Measurements from ENCODE around the gene HNRNPA1. TPM values are rescaled to one million over a fixed set of nuclear protein-coding genes. Genes with fewer than 3 reads are reported as not detected.

Gene HNRNPA1
- total and polyA plus RNA-seq, 7 donors: 318 to 1,311 (median 594) TPM

DNA sequence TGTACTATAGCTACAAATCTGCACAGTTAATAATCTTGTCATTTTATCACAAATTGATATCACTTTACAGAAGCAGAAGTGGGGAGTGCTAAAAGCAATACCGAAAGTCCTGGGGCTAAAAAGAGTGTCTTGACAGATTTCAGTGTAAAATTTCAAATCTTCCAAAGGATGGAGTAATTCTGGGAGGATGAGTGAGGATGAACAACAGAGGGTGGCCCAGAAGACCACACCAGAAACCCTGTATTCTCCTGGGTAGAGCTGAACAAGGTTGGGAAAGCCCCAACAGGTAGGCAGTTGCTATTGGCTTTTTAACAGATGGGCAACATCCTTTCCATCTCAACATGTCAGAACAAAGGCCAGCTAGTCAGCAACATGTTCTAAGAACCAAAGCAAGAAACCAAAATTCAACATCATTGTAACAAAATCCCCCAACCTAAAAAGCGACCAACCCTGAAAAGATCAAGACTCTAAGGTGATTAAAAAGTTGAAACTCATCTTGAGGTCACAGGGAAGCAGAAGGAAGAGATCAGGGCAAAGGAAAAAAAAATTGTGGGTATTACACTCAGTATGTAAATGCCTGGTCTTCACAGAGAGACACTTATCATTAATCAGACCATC lies 39.4 kb upstream of the HNRNPA1 start:
- H3K4me3 ChIP-seq: no peak overlapping the region
- H3K36me3 ChIP-seq: peaks cover 0 to 64% (median 21%) of the 10 kb centered on the region in 4 donors
- WGBS, 2 donors: 87 to 92% methylated on average over 2 of the region's 2 CpGs
- intact Hi-C loops (cut with DNase I): no loop called here
- H3K4me1 ChIP-seq: no peaks in the 10 kb centered on the region
- H3K9me3 ChIP-seq: no peaks in the 10 kb centered on the region
- no peaks in the 10 kb centered on the region for H3K27me3 ChIP-seq
- TF ChIP-seq POLR2AphosphoS5 (IDR thresholded peaks at IDR 0.05) (no peak), CTCF (IDR thresholded peaks at IDR 0.05) (no peak), POLR2A (IDR thresholded peaks at IDR 0.05) (no peak), EP300 (IDR thresholded peaks at IDR 0.05) (no peak)
- DNase-seq: no peak
- no peak overlapping the region for H3K27ac ChIP-seq

DNA sequence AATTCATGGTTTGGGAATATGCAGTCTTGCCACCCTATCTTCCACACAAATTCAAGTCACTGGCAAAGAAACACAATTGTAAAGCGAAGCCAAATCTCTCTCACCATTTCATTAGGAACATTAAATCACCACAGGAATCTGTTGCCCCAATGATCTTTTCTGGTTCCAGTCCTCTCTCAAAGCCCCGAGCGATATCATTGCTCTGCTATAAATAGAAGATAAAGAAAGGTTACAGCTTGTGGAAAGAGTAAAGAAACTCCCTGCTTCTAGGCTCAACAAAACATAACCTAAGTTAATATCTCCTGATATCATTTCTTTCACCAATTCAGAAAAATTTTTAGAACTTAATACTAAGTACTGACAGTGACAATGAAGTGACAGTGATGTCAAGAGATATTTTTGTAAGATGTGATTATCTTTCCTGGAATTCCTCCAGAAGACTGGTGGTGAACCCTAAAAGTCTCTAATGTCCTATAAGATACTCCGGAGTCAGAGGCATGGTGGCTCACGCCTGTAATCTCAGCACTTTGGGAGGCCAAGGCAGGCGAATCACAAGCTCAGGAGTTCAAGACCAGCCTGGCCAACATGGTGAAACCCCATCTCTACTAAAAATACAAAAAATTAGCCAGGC lies 34.4 kb upstream of the HNRNPA1 start:
- WGBS, 2 donors: 95 to 96% methylated on average over 6 of the region's 6 CpGs
- H3K36me3 ChIP-seq: peaks cover 4 to 67% (median 16%) of the 10 kb centered on the region in 4 donors
- intact Hi-C loops (cut with DNase I): no loop called here
- DNase-seq: no peak
- no peaks in the 10 kb centered on the region for H3K27me3 ChIP-seq
- no peaks in the 10 kb centered on the region for H3K9me3 ChIP-seq
- no peak for TF ChIP-seq EP300 (IDR thresholded peaks at IDR 0.05)
- TF ChIP-seq POLR2A (IDR thresholded peaks at IDR 0.05): no peak
- TF ChIP-seq POLR2AphosphoS5 (IDR thresholded peaks at IDR 0.05): no peak
- no peak for TF ChIP-seq CTCF (IDR thresholded peaks at IDR 0.05)
- no peak overlapping the region for H3K27ac ChIP-seq
- H3K4me3 ChIP-seq: no peak overlapping the region
- peaks cover 0 to 16% (median 4%) of the 10 kb centered on the region in 4 donors for H3K4me1 ChIP-seq

GRCh38 chr12:54249489-54249888 lies 31.0 kb upstream of the HNRNPA1 start:
- intact Hi-C loops (cut with DNase I): no loop called here

GRCh38 chr12:54251667-54252284 lies 28.8 kb upstream of the HNRNPA1 start:
- intact Hi-C loops (cut with DNase I): loop anchor here (2.0 kb wide), 1 partner anchor 109 kb away; no protein-coding TSS in a partner anchor
- peak; percentile 11 to 52 (median 41) for TF ChIP-seq CTCF (IDR thresholded peaks at IDR 0.05)
- TF ChIP-seq POLR2A (IDR thresholded peaks at IDR 0.05): no peak
- no peak for DNase-seq
- no peaks in the 10 kb centered on the region for H3K9me3 ChIP-seq
- no peak overlapping the region for H3K27ac ChIP-seq
- H3K36me3 ChIP-seq: peaks cover 4 to 45% (median 8%) of the 10 kb centered on the region in 4 donors
- WGBS, 2 donors: 95 to 97% methylated on average over 1 of the region's 1 CpG
- H3K4me1 ChIP-seq: peaks cover 0 to 16% (median 4%) of the 10 kb centered on the region in 4 donors
- no peaks in the 10 kb centered on the region for H3K27me3 ChIP-seq
- no peak overlapping the region for H3K4me3 ChIP-seq

More at GRCh38 chr12:54249489-54249888, 31.0 kb upstream of the HNRNPA1 start:
- no peak for DNase-seq
- peaks cover 0 to 16% (median 4%) of the 10 kb centered on the region in 4 donors for H3K4me1 ChIP-seq
- peak overlapping the region in 1 of 4 donors; percentile 38 for H3K27ac ChIP-seq
- H3K36me3 ChIP-seq: peaks cover 4 to 40% (median 4%) of the 10 kb centered on the region in 4 donors
- 87 to 97% methylated on average over 5 of the region's 5 CpGs for WGBS, 2 donors
- no peak for TF ChIP-seq POLR2AphosphoS5 (IDR thresholded peaks at IDR 0.05)
- no peak for TF ChIP-seq POLR2A (IDR thresholded peaks at IDR 0.05)
- TF ChIP-seq EP300 (IDR thresholded peaks at IDR 0.05): no peak
- no peak for TF ChIP-seq CTCF (IDR thresholded peaks at IDR 0.05)
- H3K4me3 ChIP-seq: no peak overlapping the region
- no peaks in the 10 kb centered on the region for H3K27me3 ChIP-seq
- no peaks in the 10 kb centered on the region for H3K9me3 ChIP-seq

Data from sigmoid colon (tissue), 7 donors.